HG03571 (cell line): ENCODE data around the gene CCDC127.
"Not testable (repeated sequence)": the region's sequence is repeated elsewhere in the genome, so short reads cannot be mapped to it uniquely, and the experiment has no call there.

Source experiments
- ATAC-seq: cut with Tn5 transposase; IDR thresholded peaks from one replicate; pipeline ENCODE4 v1.9.1; 2021; ENCODE audit not compliant: unreplicated experiment

CCDC127 gene, protein sequence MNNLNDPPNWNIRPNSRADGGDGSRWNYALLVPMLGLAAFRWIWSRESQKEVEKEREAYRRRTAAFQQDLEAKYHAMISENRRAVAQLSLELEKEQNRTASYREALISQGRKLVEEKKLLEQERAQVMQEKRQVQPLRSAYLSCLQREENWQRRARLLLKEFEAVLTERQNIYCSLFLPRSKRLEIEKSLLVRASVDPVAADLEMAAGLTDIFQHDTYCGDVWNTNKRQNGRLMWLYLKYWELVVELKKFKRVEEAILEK

DNA sequence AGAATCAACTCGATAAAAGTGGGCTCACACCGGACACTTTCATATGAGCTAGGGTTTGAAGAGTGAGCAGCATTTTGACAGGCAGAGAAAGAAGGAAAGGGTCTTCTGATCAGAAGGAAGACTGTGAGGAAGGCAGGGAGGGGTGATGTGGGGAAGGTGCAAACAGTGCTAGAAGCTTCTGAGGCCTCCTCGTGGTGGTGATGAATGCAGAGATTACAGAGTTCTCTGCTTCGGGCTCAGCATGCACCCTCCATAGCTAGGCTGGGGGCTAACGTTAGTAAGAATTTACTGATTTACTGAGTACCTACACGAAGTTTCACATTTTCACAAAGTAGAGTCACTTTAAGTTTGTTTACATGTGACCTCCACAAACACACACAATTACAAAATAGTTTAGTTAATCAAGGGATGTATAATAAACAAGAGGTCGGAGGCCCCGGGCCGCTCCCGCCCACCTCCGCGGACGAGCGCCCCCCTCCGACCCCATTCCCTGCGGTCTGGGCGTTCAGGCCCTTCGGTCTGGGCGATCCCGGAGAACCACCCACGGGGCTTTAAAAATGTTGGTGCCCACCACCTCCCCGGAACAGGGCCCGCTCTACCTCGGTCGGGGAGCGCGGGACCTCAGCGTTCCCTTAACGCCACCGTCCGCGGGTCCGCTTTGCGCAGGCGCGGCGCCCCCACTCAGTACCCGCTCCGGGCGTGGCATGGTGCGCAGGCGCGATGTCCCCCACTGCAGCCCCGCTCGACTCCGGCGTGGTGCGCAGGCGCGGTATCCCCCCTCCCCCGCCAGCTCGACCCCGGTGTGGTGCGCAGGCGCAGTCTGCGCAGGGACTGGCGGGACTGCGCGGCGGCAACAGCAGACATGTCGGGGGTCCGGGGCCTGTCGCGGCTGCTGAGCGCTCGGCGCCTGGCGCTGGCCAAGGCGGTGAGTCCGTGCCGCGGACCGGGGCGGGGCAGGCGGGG, at the start of gene CCDC127, which contains the start of gene SDHA:
Gene CCDC127, minus strand, starts transcription at position 660 of the 963 bp plus-strand sequence. CDS start 1,304 bp downstream, outside the sequence.
Gene SDHA, plus strand, starts transcription at position 827 of the 963 bp plus-strand sequence. Its CDS starts 36 bp downstream, at position 863.
- peak; percentile 68 for ATAC-seq

DNA sequence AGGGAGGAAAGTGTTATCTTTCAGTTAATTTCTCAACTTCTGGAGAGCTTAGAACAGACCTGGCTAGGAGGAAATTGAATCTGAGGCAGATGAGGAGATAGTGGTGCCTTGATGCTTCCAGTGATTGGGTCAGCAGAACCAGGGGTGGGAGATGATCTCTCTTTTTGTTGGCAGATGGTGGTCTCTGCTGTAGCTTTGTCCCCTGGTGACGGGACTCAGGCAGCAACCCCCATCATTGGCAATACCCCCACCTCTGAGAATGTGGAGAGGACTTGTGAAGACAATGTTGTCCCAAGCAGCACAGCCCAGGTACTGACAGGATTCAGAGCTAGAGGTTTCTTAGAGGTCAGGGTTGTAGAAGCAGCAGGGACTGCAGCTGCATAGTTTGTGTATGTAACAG, 49.8 kb upstream of the CCDC127 start:
- no peak for ATAC-seq

DNA sequence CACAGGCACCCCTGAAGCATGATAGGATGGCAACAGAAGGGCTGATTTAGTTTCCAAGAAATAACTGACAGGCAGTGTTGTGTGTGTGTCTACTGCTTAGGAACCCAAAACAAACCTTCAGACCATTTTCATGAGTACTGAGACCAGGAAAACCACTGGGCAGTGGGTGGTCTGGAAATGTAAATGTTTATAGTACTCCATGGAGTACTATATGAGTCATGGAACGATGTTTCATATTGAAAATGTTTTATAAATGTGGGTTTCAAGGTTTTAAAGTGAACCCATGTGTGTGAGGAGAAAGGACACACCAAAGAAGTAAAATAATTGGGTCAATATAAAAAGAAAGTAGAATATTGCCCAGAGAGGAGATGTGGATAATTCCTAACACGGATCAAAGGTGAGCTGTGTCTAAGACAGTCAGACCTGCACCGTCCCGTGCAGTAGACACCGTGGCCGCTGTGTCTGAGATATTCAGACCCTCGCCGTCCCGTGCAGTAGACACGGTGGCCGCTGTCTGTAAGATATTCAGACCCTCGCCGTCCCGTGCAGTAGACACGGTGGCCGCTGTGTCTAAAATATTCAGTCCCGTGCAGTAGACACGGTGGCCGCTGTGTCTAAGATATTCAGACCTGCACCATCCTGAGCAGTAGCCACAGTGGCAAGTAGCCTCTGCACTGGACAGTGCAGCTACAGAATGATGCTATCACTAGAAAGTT, 48.5 kb upstream of the CCDC127 start:
- ATAC-seq = not testable (repeated sequence)

DNA sequence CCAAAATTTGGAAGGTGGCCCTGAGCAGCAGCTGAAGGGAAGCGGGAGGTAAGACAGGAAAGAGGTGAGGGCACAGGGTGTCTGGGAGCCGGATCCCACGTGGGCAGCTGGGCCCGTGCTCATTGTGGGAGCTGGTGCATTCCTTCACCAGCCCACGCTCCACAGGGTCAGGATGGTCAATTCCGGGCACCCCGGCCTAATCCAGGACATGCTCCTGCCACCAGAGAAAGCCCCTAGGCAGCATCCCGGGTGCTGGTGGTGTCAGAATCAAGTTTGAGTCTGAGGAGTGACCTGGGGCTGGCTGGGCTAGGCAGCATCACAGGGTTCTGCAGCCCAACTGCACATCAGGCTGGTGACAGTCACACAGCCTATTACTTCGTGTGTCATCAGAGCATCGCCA, 46.4 kb upstream of the CCDC127 start:
- ATAC-seq = no peak

DNA sequence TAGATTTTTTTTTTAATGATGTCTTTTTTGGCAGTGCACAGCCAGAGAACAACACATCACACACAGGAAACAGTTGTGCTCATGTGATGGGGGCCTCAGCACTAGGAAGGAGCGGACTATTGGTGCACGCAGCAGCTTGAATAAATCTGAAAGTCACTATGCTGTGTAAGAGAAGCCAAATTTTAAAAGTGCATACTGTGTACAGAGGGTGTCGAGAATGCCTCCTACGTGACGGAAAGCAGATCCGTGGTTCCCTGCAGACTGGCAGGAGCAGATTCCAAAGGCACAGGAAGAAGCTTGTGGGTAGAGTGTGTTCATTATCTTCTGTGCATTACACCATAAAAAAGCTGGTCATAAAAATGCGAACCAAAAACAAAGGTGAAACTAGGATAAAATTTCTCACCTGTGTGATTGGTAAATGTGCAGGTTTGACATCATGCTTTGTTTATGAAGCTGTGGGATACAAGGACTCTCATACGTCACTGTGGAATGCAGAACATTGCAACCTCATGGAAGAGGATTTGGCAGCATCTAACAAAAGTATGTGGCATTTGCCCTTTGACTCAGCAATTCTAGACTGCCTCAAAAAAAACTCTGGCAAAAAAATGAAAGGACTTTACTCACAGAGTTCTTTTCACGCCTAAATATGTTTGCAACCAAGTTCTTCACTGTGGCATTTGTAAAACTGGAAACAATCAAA, 45.5 kb upstream of the CCDC127 start:
- ATAC-seq = not testable (repeated sequence)

DNA sequence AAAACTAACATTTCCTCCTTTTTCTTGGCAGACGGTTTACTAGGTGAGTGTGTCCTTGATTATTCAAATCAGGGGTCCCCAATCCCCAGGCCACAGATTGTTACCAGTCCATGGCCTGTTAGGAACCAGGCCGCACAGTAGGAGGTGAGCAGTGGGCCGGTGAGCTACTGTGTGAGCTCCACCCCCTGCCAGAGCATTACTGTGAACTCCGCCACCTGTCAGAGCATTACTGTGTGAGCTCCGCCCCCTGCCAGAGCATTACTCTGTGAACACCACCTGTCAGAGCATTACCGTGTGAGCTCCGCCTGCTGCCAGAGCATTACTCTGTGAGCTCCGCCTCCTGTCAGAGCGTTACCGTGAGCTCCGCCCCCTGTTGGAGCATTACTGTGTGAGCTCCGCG, 39.2 kb upstream of the CCDC127 start:
- no peak for ATAC-seq

DNA sequence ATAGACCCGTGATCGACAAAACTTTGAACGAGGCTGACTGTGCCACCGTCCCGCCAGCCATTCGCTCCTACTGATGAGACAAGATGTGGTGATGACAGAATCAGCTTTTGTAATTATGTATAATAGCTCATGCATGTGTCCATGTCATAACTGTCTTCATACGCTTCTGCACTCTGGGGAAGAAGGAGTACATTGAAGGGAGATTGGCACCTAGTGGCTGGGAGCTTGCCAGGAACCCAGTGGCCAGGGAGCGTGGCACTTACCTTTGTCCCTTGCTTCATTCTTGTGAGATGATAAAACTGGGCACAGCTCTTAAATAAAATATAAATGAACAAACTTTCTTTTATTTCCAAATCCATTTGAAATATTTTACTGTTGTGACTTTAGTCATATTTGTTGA, 38.4 kb upstream of the CCDC127 start:
- not testable (repeated sequence) for ATAC-seq

DNA sequence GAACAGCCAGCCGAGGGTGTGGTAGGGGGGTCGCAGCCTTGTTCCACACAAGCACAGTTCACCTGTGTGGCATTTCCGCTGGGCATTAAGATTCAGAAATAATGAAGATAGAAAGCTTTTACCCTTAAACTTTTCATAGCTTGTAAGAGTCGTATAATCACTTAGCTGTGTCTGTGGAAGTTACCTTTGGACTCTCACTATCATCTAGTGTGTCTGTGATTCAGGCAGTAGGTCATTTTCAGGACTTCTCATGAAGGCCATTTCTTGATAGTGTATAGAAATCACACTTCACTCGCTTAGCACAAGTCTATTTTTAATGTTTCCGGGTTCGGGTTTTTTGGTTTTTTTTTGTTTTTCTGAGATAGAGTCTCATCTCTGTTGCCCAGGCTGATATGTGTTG, 37.2 kb upstream of the CCDC127 start:
- ATAC-seq = not testable (repeated sequence)

DNA sequence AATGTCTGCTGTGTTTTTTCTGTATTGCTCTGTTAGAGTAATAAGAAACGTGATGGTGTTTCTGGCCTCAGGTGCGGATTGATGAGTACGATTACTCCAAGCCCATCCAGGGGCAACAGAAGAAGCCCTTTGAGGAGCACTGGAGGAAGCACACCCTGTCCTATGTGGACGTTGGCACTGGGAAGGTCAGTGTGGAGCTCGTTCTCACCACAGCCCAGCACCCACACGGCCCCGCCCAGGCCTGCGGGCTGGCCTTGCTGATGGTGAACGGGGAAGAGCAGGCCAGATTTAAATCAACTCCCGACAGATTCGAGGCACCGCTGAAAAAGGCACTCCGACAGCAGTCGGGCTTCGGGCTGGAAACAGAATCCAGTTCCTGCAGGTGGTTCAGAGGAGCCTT, 36.4 kb upstream of the CCDC127 start:
- not testable (repeated sequence) for ATAC-seq

DNA sequence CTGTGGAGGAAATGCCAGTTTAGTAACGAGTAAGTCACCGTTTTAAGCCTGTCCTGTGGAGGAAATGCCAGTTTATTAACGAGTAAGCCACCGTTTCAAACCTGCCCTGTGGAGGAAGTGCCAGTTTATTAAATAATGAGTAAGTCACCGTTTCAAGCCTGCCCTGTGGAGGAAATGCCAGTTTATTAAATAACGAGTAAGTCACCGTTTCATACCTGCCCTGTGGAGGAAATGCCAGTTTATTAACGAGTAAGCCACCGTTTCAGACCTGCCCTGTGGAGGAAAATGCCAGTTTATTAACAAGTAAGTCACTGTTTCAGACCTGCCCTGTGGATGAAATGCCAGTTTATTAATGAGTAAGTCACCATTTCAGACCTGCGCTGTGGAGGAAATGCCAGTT, 34.6 kb upstream of the CCDC127 start:
- no peak for ATAC-seq

DNA sequence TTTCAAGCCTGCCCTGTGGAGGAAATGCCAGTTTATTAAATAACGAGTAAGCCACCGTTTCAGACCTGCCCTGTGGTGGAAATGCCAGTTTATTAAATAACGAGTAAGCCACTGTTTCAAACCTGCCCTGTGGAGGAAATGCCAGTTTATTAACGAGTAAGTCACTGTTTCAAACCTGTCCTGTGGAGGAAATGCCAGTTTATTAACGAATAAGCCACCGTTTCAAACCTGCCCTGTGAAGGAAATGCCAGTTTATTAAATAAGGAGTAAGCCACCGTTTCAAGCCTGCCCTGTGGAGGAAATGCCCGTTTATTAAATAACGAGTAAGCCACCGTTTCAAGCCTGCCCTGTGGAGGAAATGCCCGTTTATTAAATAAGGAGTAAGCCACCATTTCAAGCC, 34.0 kb upstream of the CCDC127 start:
- ATAC-seq = not testable (repeated sequence)

DNA sequence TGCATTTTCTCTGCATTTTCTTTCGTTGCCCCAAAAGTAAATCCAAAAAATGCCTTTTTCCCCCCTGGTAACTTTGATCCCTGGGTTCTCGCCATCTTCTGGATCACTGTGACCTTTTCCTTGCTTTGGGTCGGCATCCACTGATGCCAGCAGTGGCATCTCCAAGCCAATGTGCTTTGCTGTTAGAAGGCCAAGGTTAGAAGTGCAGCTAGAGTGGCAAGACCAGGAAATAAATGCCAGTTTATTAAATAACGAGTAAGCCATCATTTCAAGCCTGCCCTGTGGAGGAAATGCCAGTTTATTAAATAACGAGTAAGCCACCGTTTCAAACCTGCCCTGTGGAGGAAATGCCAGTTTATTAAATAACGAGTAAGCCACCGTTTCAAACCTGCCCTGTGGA, 33.6 kb upstream of the CCDC127 start:
- ATAC-seq = not testable (repeated sequence)

DNA sequence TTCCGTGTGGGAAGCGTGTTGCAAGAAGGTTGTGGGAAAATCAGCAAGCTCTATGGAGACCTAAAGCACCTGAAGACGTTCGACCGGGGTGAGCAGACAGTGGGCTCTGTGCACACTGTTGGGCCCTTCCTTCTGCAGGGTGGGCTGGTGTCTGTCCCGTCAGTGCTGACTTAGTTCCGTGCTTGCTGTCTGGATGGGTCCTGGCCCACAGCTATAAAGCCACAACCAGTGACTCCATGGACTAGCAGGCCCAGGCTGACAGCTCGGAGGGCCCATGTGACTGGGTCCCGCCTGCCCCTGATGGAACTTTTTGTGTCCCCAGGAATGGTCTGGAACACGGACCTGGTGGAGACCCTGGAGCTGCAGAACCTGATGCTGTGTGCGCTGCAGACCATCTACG, 33.1 kb upstream of the CCDC127 start:
- ATAC-seq = not testable (repeated sequence)

DNA sequence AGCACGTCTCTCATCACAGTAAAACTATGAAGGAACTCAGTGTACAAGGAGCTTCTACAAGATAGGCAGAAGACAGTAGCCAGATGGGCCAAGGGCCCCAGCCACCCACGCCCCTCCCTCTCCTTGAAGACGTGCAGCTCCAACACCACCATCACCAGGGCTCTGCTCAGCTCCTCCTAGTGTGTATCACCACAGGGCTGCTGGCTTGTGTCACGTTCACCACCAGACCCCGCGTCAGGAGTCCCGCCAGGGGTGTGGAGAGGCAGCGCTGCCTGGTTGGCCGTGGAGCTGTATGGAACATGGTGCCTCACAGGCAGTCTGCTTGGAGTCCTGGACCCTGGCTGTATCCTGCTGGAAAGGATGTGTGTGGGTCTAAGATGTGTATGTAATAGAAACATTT, 32.4 kb upstream of the CCDC127 start:
- not testable (repeated sequence) for ATAC-seq

DNA sequence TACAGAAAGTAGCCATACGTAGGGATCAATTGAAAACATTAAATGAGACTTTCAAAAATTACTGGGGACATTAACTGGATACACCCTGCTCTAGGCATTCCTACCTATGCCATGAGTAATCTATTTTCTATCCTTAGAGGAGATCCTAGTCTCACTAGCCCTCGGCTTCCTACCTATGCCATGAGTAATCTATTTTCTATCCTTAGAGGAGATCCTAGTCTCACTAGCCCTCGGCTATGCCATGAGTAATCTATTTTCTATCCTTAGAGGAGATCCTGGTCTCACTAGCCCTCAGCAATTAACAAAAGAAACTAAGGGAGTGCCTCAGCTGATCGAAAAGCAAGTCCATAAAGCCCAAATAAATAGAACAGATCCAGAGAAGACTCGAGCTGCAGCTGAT, 27.8 kb upstream of the CCDC127 start:
- ATAC-seq = not testable (repeated sequence)

DNA sequence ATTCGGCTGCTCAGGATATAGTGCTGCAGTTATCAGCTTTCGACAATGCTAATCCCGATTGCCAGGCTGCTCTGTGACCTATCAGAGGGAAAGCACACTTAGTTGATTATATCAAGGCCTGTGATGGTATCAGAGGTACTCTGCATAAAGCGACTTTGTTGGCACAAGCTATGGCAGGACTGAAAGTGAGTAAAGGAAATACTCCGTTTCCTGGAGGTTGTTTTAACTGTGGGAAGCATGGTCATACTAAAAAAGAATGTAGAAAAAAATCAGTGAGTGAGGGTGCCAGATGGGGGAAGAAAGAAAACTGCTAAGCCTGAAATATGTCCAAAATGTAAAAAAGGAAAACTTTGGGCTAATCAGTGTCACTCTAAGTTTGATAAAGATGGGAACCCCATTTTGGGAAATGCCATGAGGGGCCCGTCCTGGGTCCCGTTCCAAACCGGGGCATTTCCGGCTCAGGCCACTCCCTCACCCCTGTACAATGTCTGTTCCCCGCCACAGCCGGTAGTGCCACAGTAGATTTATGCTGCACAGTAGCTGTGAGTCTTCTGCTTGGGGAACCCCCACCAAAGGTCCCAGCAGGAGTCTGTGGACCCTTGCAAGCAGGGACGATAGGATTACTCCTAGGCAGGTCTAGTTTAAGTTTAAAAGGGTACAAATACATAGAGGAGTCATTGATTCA, 25.9 kb upstream of the CCDC127 start:
- not testable (repeated sequence) for ATAC-seq

DNA sequence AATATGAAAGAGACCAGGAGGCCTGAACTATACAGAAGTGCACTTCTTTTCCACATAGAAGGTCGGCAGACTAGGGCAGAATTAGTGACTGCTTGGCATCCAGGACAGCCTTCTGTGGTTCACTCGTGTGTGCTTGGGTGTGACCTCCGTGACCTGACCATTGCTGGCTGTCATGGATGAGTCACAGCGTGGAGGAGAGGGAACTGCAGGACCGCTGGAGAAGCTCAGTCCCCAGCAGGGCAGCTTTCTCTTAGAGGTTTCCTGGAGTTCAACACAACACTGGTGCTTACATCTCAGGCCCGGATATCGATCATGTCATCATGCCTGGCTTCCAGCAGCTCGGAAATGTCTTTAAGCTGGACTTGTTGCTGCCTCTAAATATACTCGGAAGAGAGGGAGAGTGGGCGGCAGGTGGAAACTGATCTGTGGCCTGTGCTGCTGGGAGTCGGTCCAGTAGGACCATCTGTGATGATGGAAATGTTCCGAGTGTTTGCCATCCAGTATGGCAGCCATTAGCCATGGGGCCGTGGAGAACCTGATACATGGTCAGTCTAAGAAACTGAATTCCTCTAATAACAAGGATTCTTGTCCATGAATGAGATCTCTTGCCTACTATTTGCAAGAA, 23.2 kb upstream of the CCDC127 start:
- ATAC-seq = not testable (repeated sequence)

DNA sequence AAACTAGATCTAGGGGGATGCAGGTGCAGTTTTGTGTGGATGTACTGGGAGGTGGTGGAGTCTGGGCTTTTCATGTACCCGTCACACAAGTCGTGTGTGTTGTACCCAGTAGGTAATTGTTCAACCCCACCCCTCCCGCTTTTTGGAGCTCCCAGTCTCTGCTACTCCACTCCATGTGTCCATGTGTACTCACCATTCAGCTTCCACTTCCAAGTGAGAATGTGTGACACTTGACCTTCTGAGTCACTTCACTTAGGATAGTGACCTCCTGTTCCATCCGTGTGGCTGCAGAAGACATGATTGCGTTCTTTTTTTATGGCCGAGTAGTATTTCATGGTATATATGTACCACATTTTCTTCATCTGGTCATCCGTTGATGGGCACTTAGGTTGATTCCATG, 22.6 kb upstream of the CCDC127 start:
- not testable (repeated sequence) for ATAC-seq

DNA sequence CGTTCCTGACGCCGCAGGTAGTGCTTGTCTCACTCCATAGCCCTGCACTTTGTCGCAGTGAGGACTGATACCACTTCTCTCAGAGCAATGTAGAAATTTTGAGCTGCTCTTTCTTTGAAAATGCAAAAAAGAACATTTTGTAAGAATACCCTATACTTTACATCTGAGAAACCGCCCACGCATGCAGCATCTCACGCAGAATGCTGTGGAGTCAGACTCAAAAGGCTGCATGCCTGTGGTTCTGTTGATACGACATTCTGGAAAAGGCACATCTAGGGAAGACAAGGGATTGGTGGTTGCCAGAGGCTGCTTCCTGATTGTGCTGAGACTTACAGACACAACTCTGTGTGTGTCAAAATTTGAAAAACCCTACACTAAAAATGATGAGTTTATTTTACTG, 20.0 kb upstream of the CCDC127 start:
- ATAC-seq = not testable (repeated sequence)
